Common myeloid progenitor, CD34-positive (primary cell): Measurements from ENCODE around the gene ALK.

ENCODE experiments used
- CTCF ChIA-PET: fragments of 350-600 bp; sonication (Branson Sonifier 250); formaldehyde crosslinking; loops from one replicate; lab custom pipeline; 2021; ENCODE audit warnings: antibody characterized with exemption; lab: Charles Lee
- POLR2A ChIA-PET: fragments of 350-600 bp; sonication (Branson Sonifier 250); formaldehyde crosslinking; loops from one replicate; lab custom pipeline; 2021; ENCODE audit warnings: antibody characterized with exemption; lab: Charles Lee
- DNase-seq, 3 donors: peaks; one replicate each; pipeline versions ENCODE4 v3.0.0 to v3.0.0-alpha.2; 2013
- H3K27ac ChIP-seq, 2 experiments: 1 replicate in 1 of 2; 2 replicates in 1 of 2; pipeline ENCODE4 v1.7.0; 2013; ENCODE audit warnings: inconsistent platforms in 2 of 2, low read length in 2 of 2, mild to moderate bottlenecking in 2 of 2, low read depth in 1 of 2, moderate library complexity in 1 of 2; ENCODE audit not compliant: severe bottlenecking in 2 of 2, insufficient read depth in 1 of 2, poor library complexity in 1 of 2
- H3K27me3 ChIP-seq, 5 experiments: replicated peaks in 2 of 5; 1 replicate in 3 of 5; 2 replicates in 2 of 5; pipeline versions ENCODE4 v1.6.1 to v1.7.0; 2013; ENCODE audit warnings: low read length in 4 of 5, mild to moderate bottlenecking in 2 of 5, moderate library complexity in 2 of 5, inconsistent platforms in 1 of 5; ENCODE audit not compliant: insufficient read depth in 5 of 5, control insufficient read depth in 4 of 5
- H3K36me3 ChIP-seq, 4 experiments: 1 replicate in 2 of 4; 2 replicates in 2 of 4; pipeline versions ENCODE4 v1.6.1 to v1.7.0; 2013; ENCODE audit warnings: low read length in 3 of 4, control low read depth in 1 of 4, mild to moderate bottlenecking in 1 of 4; ENCODE audit not compliant: control insufficient read depth in 4 of 4, insufficient read depth in 4 of 4
- H3K4me1 ChIP-seq, 4 experiments: 1 replicate in 3 of 4; 2 replicates in 1 of 4; pipeline versions ENCODE4 v1.6.1 to v1.7.1; 2013; ENCODE audit warnings: low read length in 3 of 4, mild to moderate bottlenecking in 3 of 4, control low read depth in 1 of 4, inconsistent platforms in 1 of 4, moderate library complexity in 1 of 4; ENCODE audit not compliant: control insufficient read depth in 4 of 4, insufficient read depth in 4 of 4; ENCODE audit errors: control extremely low read depth in 1 of 4
- H3K4me3 ChIP-seq, 7 experiments: 1 replicate in 4 of 7; 2 replicates in 3 of 7; pipeline versions ENCODE4 v1.5.1 to v1.7.0; 2013; ENCODE audit warnings: mild to moderate bottlenecking in 7 of 7, low read length in 6 of 7, moderate library complexity in 6 of 7, inconsistent platforms in 2 of 7, low read depth in 2 of 7, control low read depth in 1 of 7; ENCODE audit not compliant: insufficient read depth in 4 of 7, control insufficient read depth in 1 of 7; ENCODE audit errors: extremely low read depth in 1 of 7
- H3K9me3 ChIP-seq, 5 experiments: 1 replicate in 4 of 5; 2 replicates in 1 of 5; pipeline versions ENCODE4 v1.6.1 to v1.7.1; 2013; ENCODE audit warnings: low read length in 4 of 5, mild to moderate bottlenecking in 2 of 5, inconsistent platforms in 1 of 5, low read depth in 1 of 5, moderate library complexity in 1 of 5; ENCODE audit not compliant: control insufficient read depth in 4 of 5, insufficient read depth in 2 of 5; ENCODE audit errors: control extremely low read depth in 1 of 5
- WGBS: methylation state at CpG from one replicate; pipeline ENCODE4 v1.1.5; 2013; ENCODE audit not compliant: insufficient coverage; 5-methylcytosine and 5-hydroxymethylcytosine counted together

The ALK gene

DNA sequence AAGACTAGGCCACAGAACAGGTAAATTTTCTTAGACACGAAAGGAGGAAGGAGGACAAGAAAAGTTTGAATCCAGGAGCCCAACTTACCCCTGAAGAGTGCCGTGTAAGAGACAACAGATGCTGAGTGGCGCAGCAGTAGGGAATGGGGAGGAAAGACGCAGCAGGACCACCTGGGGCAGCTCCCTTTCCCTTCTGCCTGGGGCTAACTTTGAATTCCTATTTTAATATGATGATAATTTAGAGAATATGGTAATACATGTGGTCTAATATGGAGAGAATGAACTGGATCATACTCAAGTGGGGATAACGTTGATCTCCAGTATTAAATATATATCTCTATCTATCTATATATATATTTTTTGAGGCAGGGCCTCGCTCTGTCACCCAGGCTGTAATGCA, 736.9 kb downstream of the ALK start:
- peaks cover 4 to 8% (median 6%) of the 10 kb centered on the region in 4 experiments for H3K4me1 ChIP-seq
- no peak for DNase-seq
- CTCF ChIA-PET, result no interaction called here
- H3K36me3 ChIP-seq, result peaks cover 2 to 25% (median 6%) of the 10 kb centered on the region in 4 experiments
- H3K27me3 ChIP-seq, result no peaks in the 10 kb centered on the region
- H3K27ac ChIP-seq, result no peak overlapping the region
- H3K4me3 ChIP-seq, result no peak overlapping the region
- peaks cover 0 to 5% (median 2%) of the 10 kb centered on the region in 5 experiments for H3K9me3 ChIP-seq
- 96% methylated on average over 4 of the region's 6 CpGs for WGBS
- POLR2A ChIA-PET, result no interaction called here

GRCh38 chr2:29182920-29183319, 738.5 kb downstream of the ALK start:
- H3K4me3 ChIP-seq, result no peak overlapping the region
- CTCF ChIA-PET, result no interaction called here
- no peaks in the 10 kb centered on the region for H3K4me1 ChIP-seq
- no peaks in the 10 kb centered on the region for H3K27me3 ChIP-seq
- H3K9me3 ChIP-seq, result peaks cover 0 to 5% (median 2%) of the 10 kb centered on the region in 5 experiments
- peaks cover 2 to 27% (median 5%) of the 10 kb centered on the region in 4 experiments for H3K36me3 ChIP-seq
- POLR2A ChIA-PET, result no interaction called here
- DNase-seq, result no peak
- no peak overlapping the region for H3K27ac ChIP-seq

GRCh38 chr2:29182334-29182733, 739.1 kb downstream of the ALK start:
- H3K9me3 ChIP-seq, result peaks cover 0 to 3% (median under 1%) of the 10 kb centered on the region in 5 experiments
- WGBS, result 100% methylated on average over 1 of the region's 1 CpG
- ChIA-PET POLR2A (no interaction called here), CTCF (no interaction called here)
- H3K4me3 ChIP-seq, result no peak overlapping the region
- H3K27me3 ChIP-seq, result no peaks in the 10 kb centered on the region
- no peak for DNase-seq
- H3K4me1 ChIP-seq, result no peaks in the 10 kb centered on the region
- no peak overlapping the region for H3K27ac ChIP-seq
- H3K36me3 ChIP-seq, result peaks cover 1 to 26% (median 4%) of the 10 kb centered on the region in 4 experiments

DNA sequence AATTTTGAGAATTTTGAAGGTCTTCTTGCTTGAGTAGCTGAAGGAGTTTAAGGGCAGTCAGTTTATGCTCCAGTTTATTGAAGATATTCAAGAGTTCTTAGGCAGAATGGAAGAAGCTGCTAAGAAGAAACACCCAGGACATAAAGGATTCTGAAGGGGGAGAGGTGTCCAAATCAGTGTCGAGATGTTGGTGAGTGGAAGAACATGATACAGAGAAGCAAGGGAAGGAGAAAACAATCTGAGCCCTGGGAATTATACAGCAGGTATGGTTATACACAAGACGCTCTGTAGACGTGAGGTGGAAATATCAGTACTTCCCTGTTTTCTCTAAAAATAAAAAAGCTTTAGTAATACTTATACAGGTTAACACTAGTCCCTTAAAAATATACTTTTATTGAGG, 746.0 kb downstream of the ALK start:
- Histone ChIP-seq H3K27me3 (no peaks in the 10 kb centered on the region), H3K9me3 (peaks cover 0 to 2% (median 0%) of the 10 kb centered on the region in 5 experiments), H3K4me3 (no peak overlapping the region), H3K36me3 (peaks cover 6 to 56% (median 24%) of the 10 kb centered on the region in 4 experiments), H3K4me1 (no peaks in the 10 kb centered on the region), H3K27ac (no peak overlapping the region)
- CTCF ChIA-PET, result no interaction called here
- POLR2A ChIA-PET, result no interaction called here
- WGBS, result 100% methylated on average over 1 of the region's 3 CpGs
- DNase-seq, result no peak

DNA sequence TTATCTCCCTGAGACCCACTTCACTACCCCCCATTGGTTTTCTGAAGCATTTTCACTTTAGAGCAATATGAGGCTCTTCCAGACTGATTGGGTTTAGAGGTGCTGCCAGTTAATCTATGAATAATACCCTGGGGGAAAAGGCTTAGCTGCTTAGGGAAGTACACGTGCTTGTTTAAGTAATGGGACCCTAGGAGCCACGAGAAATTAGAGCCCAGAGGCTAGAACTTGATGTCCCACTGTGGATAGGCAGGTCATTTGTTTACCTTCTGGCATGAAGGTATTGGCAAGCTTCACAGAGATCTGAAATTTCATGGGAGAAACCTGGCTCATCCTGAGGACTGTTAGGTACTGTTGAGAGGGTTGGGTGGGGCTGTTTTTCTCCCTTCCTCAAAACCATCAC, 746.4 kb downstream of the ALK start:
- POLR2A ChIA-PET, result no interaction called here
- WGBS, result 94% methylated on average over 2 of the region's 2 CpGs
- peaks cover 0 to 2% (median 0%) of the 10 kb centered on the region in 5 experiments for H3K9me3 ChIP-seq
- DNase-seq, result no peak
- H3K36me3 ChIP-seq, result peaks cover 6 to 56% (median 24%) of the 10 kb centered on the region in 4 experiments
- no peaks in the 10 kb centered on the region for H3K27me3 ChIP-seq
- CTCF ChIA-PET, result no interaction called here
- H3K4me1 ChIP-seq, result no peaks in the 10 kb centered on the region
- H3K4me3 ChIP-seq, result no peak overlapping the region
- no peak overlapping the region for H3K27ac ChIP-seq

DNA sequence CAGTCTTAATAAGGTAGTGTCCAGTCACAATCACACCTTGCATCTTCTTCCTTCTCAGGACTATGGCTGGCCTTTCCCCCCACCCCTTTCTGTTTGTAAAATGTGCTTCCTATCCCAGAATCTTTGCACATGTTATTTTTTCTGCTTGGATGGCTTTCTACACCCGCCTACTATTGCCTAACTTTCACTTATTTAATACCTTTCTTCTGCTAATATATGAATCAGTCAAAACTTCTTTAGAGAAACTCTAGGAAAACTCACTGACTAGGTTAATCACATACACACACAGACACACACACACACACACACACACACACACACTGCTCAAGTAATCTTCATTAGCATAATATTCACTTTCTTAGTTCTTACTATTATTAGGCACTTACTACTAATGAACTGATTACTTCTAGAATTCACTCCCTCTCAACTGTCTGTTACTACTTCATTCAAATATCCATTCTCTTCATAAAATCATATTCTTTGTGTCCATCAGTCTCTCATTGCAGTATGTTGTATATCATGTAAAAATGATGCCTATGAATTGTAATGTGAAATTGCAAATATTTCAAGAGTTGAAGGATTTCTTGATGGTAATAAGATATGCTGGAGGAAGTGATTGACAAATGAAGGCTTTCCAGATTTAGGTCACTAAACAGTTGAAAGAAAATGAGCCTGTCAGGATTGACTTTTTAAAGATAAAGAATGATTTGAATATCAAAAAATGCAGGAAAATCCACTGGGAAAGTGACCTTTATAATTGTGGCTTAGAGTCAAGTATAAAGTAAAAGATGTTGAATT, 754.9 kb downstream of the ALK start:
- no peak for DNase-seq
- 100% methylated on average over 1 of the region's 1 CpG for WGBS
- Histone ChIP-seq H3K4me3 (no peak overlapping the region), H3K36me3 (peaks cover 5 to 55% (median 25%) of the 10 kb centered on the region in 4 experiments), H3K27me3 (no peaks in the 10 kb centered on the region), H3K4me1 (no peaks in the 10 kb centered on the region), H3K27ac (no peak overlapping the region), H3K9me3 (peaks cover 0 to 6% (median 0%) of the 10 kb centered on the region in 5 experiments)
- ChIA-PET CTCF (interaction anchor here (1.5 kb wide), 1 partner anchor 11 kb away, joined by 4 read pairs; no protein-coding TSS in a partner anchor), POLR2A (no interaction called here)
